Kidney tubule cell (primary cell): Measurements from ENCODE around the gene MRPL17.

Experiments
- DNase-seq: peaks from one replicate; pipeline ENCODE4 v3.0.0-alpha.2; 2018; ENCODE audit warnings: low spot score

The MRPL17 gene

GRCh38 chr11:6682591-6682935 lies 577 bp downstream of the MRPL17 start:
- DNase-seq, result no peak

GRCh38 chr11:6681949-6682348 lies 1.2 kb downstream of the MRPL17 start:
- no peak for DNase-seq

- no peak for DNase-seq
These were observed 1.6 kb downstream of the MRPL17 start for GRCh38 chr11:6681505-6681904.

- no peak for DNase-seq
These were observed 6.1 kb downstream of the MRPL17 start for GRCh38 chr11:6677018-6677417.

GRCh38 chr11:6674862-6675261 lies 8.3 kb downstream of the MRPL17 start:
- no peak for DNase-seq

GRCh38 chr11:6674219-6674597 lies 8.9 kb downstream of the MRPL17 start:
- DNase-seq, result no peak

GRCh38 chr11:6673523-6674218 lies 9.5 kb downstream of the MRPL17 start:
- DNase-seq, result no peak

- DNase-seq, result no peak
These were observed 11.1 kb downstream of the MRPL17 start for GRCh38 chr11:6671991-6672390.

- DNase-seq, result no peak
These were observed 12.8 kb downstream of the MRPL17 start for GRCh38 chr11:6670202-6670830.

- peak; percentile 27 for DNase-seq
These were observed 15.3 kb downstream of the MRPL17 start for GRCh38 chr11:6667733-6668374.

GRCh38 chr11:6666302-6667183 lies 16.6 kb downstream of the MRPL17 start:
- no peak for DNase-seq

GRCh38 chr11:6664551-6664950 lies 18.6 kb downstream of the MRPL17 start:
- DNase-seq, result no peak

GRCh38 chr11:6663794-6664469 lies 19.2 kb downstream of the MRPL17 start:
- DNase-seq, result no peak

- no peak for DNase-seq
These were observed 22.4 kb downstream of the MRPL17 start for GRCh38 chr11:6660712-6661111.

- no peak for DNase-seq
These were observed 24.5 kb downstream of the MRPL17 start for GRCh38 chr11:6658647-6659046.

GRCh38 chr11:6657346-6657745 lies 25.8 kb downstream of the MRPL17 start:
- DNase-seq, result no peak

- DNase-seq, result no peak
These were observed 26.2 kb downstream of the MRPL17 start for GRCh38 chr11:6656936-6657335.

GRCh38 chr11:6656584-6656915 lies 26.6 kb downstream of the MRPL17 start:
- DNase-seq, result no peak

GRCh38 chr11:6655790-6656583 lies 27.2 kb downstream of the MRPL17 start, which contains the start of gene DCHS1:
Gene DCHS1 (minus strand): TSS chr11:6655809. CDS start chr11:6641613, 14,196 bp downstream.
- DNase-seq, result no peak

- DNase-seq, result peak; percentile 4
These were observed 27.9 kb downstream of the MRPL17 start for GRCh38 chr11:6655020-6655789.
